Keratinocyte (primary cell): ENCODE results near the gene AP4S1.

Experiments
- CTCF ChIP-seq, 3 experiments: IDR thresholded peaks in 1 of 3; conservative IDR thresholded peaks in 1 of 3; optimal IDR thresholded peaks in 1 of 3; 2 replicates in 2 of 3; 3 replicates in 1 of 3; pipeline versions ENCODE3 to v1.5.1; 2011; ENCODE audit warnings: low read length in 3 of 3, mild to moderate bottlenecking in 3 of 3, moderate library complexity in 2 of 3, control low read depth in 1 of 3, inconsistent platforms in 1 of 3; ENCODE audit not compliant: insufficient read depth in 2 of 3; ENCODE audit errors: extremely low read depth in 1 of 3
- EZH2 ChIP-seq: IDR thresholded peaks from one replicate; pipeline ENCODE4 v1.6.1; 2012; ENCODE audit warnings: inconsistent platforms, mild to moderate bottlenecking, low read length, moderate library complexity

GRCh38 chr14:31021576-31021949 lies 3.9 kb upstream of the AP4S1 start:
- TF ChIP-seq CTCF (optimal IDR thresholded peaks at IDR 0.05 in 1 of 3, IDR thresholded peaks at IDR 0.05 in 1 of 3, conservative IDR thresholded peaks at IDR 0.05 in 1 of 3; ENCODE audit: extremely low read depth in 1 of 3, insufficient read depth in 2 of 3, low read length in 3 of 3) (no peak), EZH2 (no peak)
